ENCODE measurements around the gene RYR2.

DNA sequence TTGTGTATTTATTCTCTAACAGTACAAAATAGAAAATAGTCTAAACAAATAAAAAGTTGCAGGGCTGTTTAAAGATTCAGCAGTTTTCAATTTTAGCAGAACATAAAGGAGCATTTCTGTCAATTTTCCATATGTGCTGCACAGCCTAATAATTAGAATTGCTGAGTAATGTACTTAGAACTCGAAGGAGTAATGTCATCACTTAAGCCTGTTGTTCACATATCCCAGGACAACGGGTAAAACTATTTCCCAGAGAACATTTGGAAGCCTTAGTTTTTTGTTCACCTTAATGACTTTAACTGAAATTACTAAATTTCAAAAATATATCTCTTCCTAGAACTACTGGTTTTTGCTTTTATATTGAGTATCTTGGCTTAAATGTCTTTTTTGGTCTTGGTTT is 767.1 kb downstream of the RYR2 start:
- TF ChIP-seq, protein P1, sequence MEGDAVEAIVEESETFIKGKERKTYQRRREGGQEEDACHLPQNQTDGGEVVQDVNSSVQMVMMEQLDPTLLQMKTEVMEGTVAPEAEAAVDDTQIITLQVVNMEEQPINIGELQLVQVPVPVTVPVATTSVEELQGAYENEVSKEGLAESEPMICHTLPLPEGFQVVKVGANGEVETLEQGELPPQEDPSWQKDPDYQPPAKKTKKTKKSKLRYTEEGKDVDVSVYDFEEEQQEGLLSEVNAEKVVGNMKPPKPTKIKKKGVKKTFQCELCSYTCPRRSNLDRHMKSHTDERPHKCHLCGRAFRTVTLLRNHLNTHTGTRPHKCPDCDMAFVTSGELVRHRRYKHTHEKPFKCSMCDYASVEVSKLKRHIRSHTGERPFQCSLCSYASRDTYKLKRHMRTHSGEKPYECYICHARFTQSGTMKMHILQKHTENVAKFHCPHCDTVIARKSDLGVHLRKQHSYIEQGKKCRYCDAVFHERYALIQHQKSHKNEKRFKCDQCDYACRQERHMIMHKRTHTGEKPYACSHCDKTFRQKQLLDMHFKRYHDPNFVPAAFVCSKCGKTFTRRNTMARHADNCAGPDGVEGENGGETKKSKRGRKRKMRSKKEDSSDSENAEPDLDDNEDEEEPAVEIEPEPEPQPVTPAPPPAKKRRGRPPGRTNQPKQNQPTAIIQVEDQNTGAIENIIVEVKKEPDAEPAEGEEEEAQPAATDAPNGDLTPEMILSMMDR (IDR thresholded peaks at IDR 0.05) = no peak
- TF ChIP-seq, protein P2, sequence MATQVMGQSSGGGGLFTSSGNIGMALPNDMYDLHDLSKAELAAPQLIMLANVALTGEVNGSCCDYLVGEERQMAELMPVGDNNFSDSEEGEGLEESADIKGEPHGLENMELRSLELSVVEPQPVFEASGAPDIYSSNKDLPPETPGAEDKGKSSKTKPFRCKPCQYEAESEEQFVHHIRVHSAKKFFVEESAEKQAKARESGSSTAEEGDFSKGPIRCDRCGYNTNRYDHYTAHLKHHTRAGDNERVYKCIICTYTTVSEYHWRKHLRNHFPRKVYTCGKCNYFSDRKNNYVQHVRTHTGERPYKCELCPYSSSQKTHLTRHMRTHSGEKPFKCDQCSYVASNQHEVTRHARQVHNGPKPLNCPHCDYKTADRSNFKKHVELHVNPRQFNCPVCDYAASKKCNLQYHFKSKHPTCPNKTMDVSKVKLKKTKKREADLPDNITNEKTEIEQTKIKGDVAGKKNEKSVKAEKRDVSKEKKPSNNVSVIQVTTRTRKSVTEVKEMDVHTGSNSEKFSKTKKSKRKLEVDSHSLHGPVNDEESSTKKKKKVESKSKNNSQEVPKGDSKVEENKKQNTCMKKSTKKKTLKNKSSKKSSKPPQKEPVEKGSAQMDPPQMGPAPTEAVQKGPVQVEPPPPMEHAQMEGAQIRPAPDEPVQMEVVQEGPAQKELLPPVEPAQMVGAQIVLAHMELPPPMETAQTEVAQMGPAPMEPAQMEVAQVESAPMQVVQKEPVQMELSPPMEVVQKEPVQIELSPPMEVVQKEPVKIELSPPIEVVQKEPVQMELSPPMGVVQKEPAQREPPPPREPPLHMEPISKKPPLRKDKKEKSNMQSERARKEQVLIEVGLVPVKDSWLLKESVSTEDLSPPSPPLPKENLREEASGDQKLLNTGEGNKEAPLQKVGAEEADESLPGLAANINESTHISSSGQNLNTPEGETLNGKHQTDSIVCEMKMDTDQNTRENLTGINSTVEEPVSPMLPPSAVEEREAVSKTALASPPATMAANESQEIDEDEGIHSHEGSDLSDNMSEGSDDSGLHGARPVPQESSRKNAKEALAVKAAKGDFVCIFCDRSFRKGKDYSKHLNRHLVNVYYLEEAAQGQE (IDR thresholded peaks at IDR 0.05; ENCODE audit: insufficient read depth in 1 of 2, low read depth in 2 of 2, low read length in 1 of 2) = no peak
- TF ChIP-seq TCF7L2 (IDR thresholded peaks at IDR 0.05; ENCODE audit: low read depth, low read length) (no peak), POLR2AphosphoS5 (IDR thresholded peaks at IDR 0.05; ENCODE audit: low read depth, low read length) (no peak)

Data from Panc1 (cell line).